GM21447 (cell line): Measurements from ENCODE around the gene VSTM2A.

Source experiments
- ATAC-seq: cut with Tn5 transposase; IDR thresholded peaks from one replicate; pipeline ENCODE4 v1.9.1; 2021; ENCODE audit not compliant: unreplicated experiment

The VSTM2A gene

DNA sequence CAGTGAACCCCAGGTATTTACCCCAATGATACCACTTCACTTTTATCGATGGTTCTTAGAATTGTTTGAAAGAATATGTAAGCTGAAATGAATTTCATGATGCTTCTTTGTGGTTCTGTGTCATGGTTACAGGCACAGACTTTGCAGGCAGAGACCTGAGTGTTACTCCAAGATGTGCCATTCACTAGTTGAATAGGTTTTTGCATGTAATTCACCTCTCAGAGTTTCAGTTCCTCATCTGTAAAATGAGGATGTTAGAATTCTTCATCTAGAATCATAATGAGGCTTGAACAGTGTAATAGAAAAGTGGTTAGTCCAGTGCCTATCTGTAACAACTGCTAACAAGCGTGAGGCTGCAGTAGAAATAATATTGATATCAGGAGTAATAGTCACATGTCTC lies 54.6 kb downstream of the VSTM2A start:
- peak; percentile 92 for ATAC-seq

DNA sequence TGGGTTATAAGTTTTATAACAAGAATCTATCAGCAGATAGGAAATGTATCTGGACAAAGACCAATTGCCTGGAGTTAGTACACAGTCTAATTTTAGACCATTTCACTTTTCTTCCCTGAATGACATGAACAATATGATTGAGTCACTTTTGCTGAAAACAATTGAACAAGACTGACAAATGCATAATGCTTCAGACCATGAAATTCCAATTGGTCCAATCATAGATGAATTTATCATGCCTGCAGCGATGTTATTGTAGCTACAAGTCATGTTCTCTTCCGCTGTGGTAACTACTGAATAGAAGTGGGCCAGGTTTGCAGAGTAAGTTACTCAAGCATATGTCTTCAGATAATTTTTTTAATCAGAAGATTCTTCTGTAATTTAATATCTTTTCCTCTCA lies 73.4 kb downstream of the VSTM2A start:
- no peak for ATAC-seq
